Activated T-helper 17 cell treated with anti-CD3 and anti-CD28 coated beads, Interleukin-2, amount 50 U/mL, for 72 hours (primary cell): ENCODE data around the gene RBM19. TPM values are rescaled to one million over a fixed set of nuclear protein-coding genes. Genes with fewer than 3 reads are reported as not detected.

Experiments
- ATAC-seq: fragments of 150-1000 bp; cut with Tn5 transposase; replicated peaks from 2 replicates; pipeline ENCODE4 v1.10.0; 2021; ENCODE audit warnings: mild to moderate bottlenecking, moderate library complexity
- H3K27ac Mint-ChIP-seq: one replicate; pipeline ENCODE4 v1.8.0; 2022; ENCODE audit warnings: mixed read lengths
- H3K27me3 Mint-ChIP-seq: one replicate; pipeline ENCODE4 v1.8.0; 2022; ENCODE audit warnings: mixed read lengths
- H3K36me3 Mint-ChIP-seq: one replicate; pipeline ENCODE4 v1.8.0; 2022; ENCODE audit warnings: low read depth, mild to moderate bottlenecking, mixed read lengths
- H3K4me1 Mint-ChIP-seq: one replicate; pipeline ENCODE4 v1.8.0; 2022; ENCODE audit warnings: mixed read lengths
- H3K4me3 Mint-ChIP-seq: one replicate; pipeline ENCODE4 v1.8.0; 2022; ENCODE audit warnings: mild to moderate bottlenecking, mixed read lengths
- H3K9me3 Mint-ChIP-seq: one replicate; pipeline ENCODE4 v1.8.0; 2022; ENCODE audit warnings: mixed read lengths
- total RNA-seq, 2 donors: library from RNA; stranded (reverse); gene quantifications; one replicate each; pipeline ENCODE4 v1.2.3, GENCODE V29; 2022

Gene RBM19
- total RNA-seq, 2 donors from 2014 or later, result 66.7 to 73.3 TPM

DNA sequence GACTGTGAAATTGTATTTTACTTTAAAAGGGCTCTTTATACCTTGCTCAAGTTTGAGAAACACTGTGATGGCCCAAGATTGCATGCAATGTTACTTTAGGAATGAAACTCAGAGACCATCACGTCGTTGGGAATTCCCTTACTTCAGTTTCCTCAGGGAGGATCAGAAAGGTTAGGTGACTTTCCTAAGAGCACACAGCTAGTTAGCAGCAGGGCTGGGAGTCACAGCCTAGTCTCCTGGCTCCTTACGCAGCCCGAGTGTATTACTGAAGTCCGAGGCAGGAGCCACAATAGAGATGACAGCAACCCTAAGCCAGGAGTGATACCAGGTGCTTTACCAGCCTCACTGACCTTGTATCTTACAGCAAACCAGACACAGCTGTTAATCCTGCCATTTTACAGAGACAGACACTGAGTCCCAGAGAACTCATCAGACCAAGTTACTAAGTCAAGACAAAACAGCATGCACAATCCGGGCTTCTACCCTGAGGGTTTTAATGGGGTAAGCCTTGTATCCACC, 67.0 kb downstream of the RBM19 start:
- Mint-ChIP-seq H3K36me3 (peaks cover 68% of the 10 kb centered on the region), H3K9me3 (no peaks in the 10 kb centered on the region), H3K27me3 (no peaks in the 10 kb centered on the region), H3K27ac (no peak overlapping the region), H3K4me3 (no peak overlapping the region), H3K4me1 (peaks cover 8% of the 10 kb centered on the region)
- ATAC-seq, result no peak

DNA sequence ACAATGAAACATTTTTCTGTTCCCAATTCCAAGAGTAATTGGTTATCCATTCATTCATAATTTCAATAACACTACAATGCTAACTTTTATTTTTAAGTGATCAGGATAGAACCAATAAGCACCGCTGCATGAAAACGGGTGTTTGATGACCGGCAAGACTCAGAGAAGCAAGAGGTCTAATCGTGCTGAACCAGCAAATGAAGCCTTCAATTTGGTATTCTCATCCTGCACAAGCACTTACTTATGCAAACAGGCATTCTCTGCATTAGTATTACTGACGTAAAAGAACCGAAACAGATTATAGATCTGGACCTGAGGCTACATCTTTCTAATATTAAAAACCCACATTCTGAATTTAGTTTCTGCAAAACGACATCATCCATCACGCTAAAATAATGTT, 67.7 kb downstream of the RBM19 start:
- Mint-ChIP-seq H3K27ac (no peak overlapping the region), H3K27me3 (no peaks in the 10 kb centered on the region), H3K4me1 (peaks cover 7% of the 10 kb centered on the region), H3K36me3 (peaks cover 68% of the 10 kb centered on the region), H3K4me3 (no peak overlapping the region), H3K9me3 (no peaks in the 10 kb centered on the region)
- ATAC-seq, result no peak

DNA sequence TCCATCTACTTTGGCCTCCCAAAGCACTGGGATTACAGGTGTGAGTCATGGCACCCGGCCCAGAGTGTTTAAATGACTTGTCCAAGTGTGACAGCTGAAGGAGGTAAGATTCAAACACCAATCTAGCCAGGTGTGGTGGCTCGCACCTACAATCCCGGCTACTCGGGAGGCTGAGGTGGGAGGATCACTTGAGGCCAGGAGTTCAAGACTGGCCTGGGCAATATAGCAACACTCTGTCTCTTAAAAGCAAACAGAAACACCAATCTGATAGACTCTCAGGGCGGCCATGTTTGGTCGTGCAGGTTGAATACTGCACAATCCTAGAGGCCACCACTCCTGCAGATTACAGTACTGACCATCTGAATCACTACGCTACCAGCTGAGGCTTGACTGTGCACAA, 68.7 kb downstream of the RBM19 start:
- no peak overlapping the region for H3K4me3 Mint-ChIP-seq
- no peak for ATAC-seq
- H3K36me3 Mint-ChIP-seq, result peaks cover 65% of the 10 kb centered on the region
- H3K9me3 Mint-ChIP-seq, result no peaks in the 10 kb centered on the region
- H3K27me3 Mint-ChIP-seq, result no peaks in the 10 kb centered on the region
- H3K27ac Mint-ChIP-seq, result no peak overlapping the region
- H3K4me1 Mint-ChIP-seq, result peaks cover 5% of the 10 kb centered on the region

DNA sequence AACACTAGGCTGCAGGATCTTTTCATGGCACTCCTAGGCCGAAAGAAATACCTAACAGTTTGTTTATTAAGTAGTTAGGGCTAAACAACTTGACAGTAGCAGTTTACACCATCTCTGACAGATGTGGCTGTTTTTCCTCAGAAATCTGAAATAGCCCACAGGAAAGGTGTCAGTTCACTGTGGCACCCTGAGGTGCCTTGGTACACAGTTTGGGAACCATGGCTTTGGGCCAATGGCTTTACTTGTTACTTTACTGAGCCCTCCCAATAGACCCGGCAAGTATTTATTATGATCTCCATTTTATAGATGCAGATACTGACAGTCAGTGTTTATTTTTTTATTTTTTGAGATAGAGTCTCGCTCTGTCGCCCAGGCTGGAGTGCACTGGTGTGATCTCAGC, 69.3 kb downstream of the RBM19 start:
- no peak for ATAC-seq
- Mint-ChIP-seq H3K4me1 (peaks cover 8% of the 10 kb centered on the region), H3K27me3 (no peaks in the 10 kb centered on the region), H3K27ac (no peak overlapping the region), H3K9me3 (no peaks in the 10 kb centered on the region), H3K36me3 (peaks cover 65% of the 10 kb centered on the region), H3K4me3 (no peak overlapping the region)

DNA sequence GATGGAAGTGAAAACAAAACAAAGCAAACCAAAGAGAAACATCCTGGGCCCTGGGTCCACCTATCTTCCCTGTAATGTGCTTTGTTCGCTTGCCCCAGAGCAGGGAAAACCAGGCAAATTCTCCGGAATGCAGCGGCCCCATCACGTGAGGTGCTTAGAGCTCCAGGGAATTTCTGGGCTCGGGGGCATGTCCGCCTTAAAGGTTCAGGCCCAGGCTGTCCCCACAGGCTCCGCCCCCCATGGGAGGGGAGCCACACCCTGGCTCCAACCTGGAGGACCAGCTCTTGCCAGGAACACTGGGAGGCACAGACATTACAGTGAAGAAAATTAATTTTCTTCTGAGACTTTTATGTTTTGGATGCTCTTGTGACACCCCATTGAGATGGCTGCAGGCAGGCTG, 69.9 kb downstream of the RBM19 start:
- Mint-ChIP-seq H3K4me1 (peaks cover 8% of the 10 kb centered on the region), H3K4me3 (no peak overlapping the region), H3K27ac (no peak overlapping the region), H3K9me3 (no peaks in the 10 kb centered on the region), H3K27me3 (no peaks in the 10 kb centered on the region), H3K36me3 (peaks cover 65% of the 10 kb centered on the region)
- no peak for ATAC-seq

DNA sequence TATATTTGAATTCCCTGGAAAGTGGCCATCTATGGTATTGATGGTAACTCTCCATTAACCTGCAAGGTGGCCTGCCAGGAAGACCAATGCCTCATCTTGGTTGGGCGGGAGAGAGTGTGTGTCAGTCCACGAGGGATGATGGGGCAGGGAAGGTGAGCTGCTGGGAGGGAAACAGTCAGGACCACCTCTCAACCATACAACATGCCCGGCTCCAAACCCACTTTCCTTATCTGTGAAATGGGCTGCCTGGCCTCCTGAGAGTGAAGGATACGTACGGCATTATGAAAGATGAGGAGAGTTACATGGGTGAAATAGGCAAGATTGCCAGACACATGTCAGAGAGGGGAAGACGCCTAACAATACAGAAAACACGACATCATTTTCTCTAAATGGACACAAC, 70.9 kb downstream of the RBM19 start:
- Mint-ChIP-seq H3K27ac (no peak overlapping the region), H3K36me3 (peaks cover 70% of the 10 kb centered on the region), H3K27me3 (no peaks in the 10 kb centered on the region), H3K4me3 (no peak overlapping the region), H3K4me1 (peaks cover 8% of the 10 kb centered on the region), H3K9me3 (no peaks in the 10 kb centered on the region)
- ATAC-seq, result no peak

DNA sequence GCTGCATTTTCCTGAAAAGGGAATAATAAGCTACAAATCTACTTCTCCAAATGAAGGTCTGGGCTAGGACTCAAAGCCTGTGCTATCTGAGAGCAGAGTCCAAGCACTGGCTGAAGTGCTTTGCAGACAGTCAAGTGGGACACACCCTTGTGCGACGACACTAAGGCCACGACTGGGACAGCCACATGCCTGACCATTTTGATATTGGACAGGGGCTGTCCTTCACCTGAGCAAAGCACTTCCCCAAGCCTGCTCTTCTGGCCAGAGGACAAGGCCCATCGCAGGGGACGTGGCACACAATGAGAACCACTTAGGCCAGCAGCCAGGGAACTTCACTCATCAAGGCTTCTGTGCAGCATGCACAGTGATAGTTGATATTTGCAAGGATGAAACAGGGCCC, 71.4 kb downstream of the RBM19 start:
- no peaks in the 10 kb centered on the region for H3K9me3 Mint-ChIP-seq
- H3K27ac Mint-ChIP-seq, result no peak overlapping the region
- peaks cover 8% of the 10 kb centered on the region for H3K4me1 Mint-ChIP-seq
- ATAC-seq, result no peak
- H3K27me3 Mint-ChIP-seq, result no peaks in the 10 kb centered on the region
- peaks cover 75% of the 10 kb centered on the region for H3K36me3 Mint-ChIP-seq
- H3K4me3 Mint-ChIP-seq, result no peak overlapping the region

DNA sequence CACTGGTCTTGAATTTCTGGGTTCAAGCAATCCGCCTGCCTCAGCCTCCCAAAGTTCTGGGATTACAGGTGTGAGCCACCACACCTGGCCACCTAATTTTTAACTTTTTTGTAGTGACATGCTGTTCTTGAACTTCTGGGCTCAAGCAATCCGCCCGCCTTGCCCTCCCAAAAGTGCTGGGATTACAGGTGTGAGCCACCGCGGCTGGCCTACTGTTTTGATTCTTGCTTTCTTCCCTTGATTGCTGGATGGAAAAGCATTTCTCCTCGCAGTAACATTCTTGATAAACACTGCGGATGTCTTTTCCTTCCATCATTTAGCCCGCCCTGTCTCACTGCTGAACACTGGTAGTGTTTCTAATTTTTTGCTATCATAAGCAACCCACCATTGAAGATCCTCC, 72.9 kb downstream of the RBM19 start:
- Mint-ChIP-seq H3K27ac (no peak overlapping the region), H3K4me3 (no peak overlapping the region), H3K27me3 (no peaks in the 10 kb centered on the region), H3K36me3 (peaks cover 85% of the 10 kb centered on the region), H3K4me1 (peaks cover 8% of the 10 kb centered on the region), H3K9me3 (no peaks in the 10 kb centered on the region)
- no peak for ATAC-seq

DNA sequence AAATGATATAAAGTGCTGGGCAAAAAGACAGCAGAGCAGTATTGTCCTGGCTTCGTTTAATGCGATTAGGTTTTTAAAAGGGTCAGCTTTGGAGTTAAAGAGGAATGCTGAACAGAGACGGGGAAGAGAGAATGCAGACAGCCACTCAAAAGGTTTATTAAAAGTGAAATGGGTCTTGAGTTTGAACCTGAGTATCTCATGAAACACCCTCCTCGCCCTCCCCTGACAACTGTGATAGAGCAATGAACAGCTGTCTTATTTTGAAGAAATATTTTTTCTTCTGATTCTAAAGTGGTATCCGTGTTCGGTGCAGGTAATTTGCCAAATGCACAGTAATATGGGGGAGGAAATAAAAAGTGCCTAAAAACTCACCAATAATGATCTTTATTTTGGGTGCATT, 73.6 kb downstream of the RBM19 start:
- no peak for ATAC-seq
- H3K9me3 Mint-ChIP-seq, result no peaks in the 10 kb centered on the region
- no peak overlapping the region for H3K4me3 Mint-ChIP-seq
- no peaks in the 10 kb centered on the region for H3K27me3 Mint-ChIP-seq
- H3K4me1 Mint-ChIP-seq, result peaks cover 8% of the 10 kb centered on the region
- H3K36me3 Mint-ChIP-seq, result peaks cover 84% of the 10 kb centered on the region
- peak overlapping the region; percentile 70 for H3K27ac Mint-ChIP-seq

DNA sequence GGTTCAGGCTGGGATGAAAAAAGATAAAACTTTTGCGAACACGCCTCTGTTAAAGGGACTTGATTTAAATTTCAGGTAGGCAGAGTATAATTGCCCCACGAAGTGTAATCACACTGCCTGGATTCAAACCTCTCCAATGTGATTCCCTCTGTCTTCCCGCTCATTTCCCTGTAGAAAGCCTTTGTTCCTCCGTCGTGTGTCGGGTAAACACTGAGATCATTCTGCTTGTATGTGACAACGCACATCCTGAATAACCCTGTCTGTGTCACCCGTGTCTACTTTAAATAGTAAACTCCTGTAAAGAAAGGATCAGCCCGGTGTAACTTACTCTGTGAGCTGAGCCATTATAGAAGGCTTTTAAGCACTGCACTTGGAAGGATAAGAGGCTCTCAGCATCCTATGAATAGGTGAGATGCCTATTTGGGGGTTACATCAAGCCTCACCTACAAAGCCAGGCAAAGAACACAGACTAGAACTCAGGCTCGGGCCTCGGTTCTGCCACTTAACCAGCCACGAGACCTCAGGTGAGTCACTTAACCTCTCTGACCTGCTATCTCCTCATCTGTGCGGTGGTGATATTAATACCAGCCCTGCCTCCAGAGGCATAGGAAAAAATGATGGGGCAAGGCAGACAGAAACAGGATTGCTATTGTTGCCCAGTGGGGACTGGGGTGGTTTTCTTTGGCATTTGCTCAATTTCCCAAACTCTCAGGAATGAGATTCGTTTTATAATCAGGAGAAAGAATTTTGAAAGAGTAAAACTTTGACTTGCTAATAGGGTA, 74.2 kb downstream of the RBM19 start:
- H3K9me3 Mint-ChIP-seq, result no peaks in the 10 kb centered on the region
- H3K4me3 Mint-ChIP-seq, result no peak overlapping the region
- peak overlapping the region; percentile 70 for H3K27ac Mint-ChIP-seq
- H3K36me3 Mint-ChIP-seq, result peaks cover 83% of the 10 kb centered on the region
- no peaks in the 10 kb centered on the region for H3K27me3 Mint-ChIP-seq
- H3K4me1 Mint-ChIP-seq, result peaks cover 8% of the 10 kb centered on the region
- ATAC-seq, result peak; percentile 61

DNA sequence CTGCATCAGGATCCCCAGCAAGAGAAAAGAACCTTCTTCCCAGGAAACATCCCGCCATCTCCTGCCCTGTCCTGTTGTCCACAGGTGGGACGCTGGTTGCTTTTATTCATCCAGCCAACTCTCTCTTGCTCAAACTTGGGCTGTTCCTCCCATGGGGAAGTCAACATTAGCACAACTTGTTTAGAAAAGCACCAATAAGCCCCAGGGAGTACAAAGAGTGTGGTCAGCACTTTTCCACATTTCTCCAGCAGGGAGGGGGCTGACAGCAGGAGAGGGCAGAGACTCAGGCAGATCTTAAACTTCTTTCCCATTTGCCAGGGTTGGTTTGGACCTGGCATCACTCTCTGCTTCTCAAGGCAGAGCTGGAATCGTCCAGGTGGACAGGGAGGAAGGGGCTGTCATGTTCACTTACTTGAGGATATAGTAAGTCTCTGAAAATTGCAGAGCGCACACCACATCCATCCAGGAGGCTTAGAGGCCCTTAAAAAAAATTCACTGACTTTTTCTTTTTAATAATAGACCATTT, 74.9 kb downstream of the RBM19 start:
- no peak for ATAC-seq
- peaks cover 8% of the 10 kb centered on the region for H3K4me1 Mint-ChIP-seq
- no peaks in the 10 kb centered on the region for H3K9me3 Mint-ChIP-seq
- peaks cover 82% of the 10 kb centered on the region for H3K36me3 Mint-ChIP-seq
- H3K27ac Mint-ChIP-seq, result peak overlapping the region; percentile 70
- no peak overlapping the region for H3K4me3 Mint-ChIP-seq
- H3K27me3 Mint-ChIP-seq, result no peaks in the 10 kb centered on the region

DNA sequence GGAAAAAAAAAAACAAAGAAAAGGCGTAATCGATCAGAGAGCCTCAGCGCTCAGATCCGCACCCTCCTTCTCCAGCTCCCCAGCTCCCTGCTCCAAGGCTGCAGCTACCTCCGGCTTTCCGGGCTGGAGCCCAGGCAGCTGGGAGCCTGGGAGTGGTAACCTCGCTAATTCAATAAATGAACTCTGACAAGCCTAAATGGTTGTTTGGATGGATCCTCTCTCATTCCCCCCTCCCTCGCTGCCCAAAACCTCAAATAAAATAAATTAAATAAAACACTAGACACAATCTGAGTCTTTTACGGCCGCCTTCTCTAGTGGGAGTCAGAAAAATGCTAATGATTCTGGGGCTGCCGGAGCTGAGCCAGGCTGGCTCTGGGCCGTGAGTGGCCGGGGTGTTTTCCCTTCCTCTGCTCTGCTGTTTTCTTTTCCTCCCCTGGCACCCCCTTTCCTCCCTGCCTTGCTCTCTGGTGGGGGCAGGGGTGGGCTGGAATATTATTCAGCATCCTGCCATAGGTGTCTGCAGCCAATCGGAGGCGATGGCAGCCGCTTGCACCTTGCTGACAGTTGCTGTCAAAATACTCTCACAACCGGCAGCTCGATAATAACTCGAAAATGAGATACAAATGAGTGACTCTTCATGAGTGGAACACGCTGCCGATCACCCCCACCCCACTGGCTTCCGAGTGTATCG, 76.1 kb downstream of the RBM19 start:
- H3K4me1 Mint-ChIP-seq, result peaks cover 8% of the 10 kb centered on the region
- no peak overlapping the region for H3K27ac Mint-ChIP-seq
- ATAC-seq, result no peak
- no peak overlapping the region for H3K4me3 Mint-ChIP-seq
- no peaks in the 10 kb centered on the region for H3K9me3 Mint-ChIP-seq
- peaks cover 75% of the 10 kb centered on the region for H3K36me3 Mint-ChIP-seq
- no peaks in the 10 kb centered on the region for H3K27me3 Mint-ChIP-seq

DNA sequence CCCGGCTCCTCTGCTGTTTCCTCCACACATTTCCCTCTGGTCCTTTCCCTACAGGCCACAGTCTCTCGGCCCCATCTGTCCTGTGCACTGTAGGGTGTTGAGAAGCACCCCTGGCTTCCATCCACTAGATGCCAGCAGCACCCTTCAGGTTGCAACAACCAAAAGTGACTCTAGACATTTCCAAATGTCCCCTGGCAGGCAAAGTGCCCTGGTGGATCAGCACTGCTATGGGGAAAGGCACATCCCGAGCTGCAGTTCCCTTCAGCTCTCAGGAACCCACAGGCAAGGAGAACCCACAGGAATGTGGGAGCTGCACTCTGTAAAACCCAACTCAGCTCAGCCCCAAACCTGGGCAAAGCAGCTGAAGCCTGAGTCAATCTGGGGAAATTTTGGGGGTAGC, 77.0 kb downstream of the RBM19 start:
- Mint-ChIP-seq H3K27me3 (no peaks in the 10 kb centered on the region), H3K36me3 (peaks cover 77% of the 10 kb centered on the region), H3K27ac (no peak overlapping the region), H3K4me1 (peaks cover 8% of the 10 kb centered on the region), H3K4me3 (no peak overlapping the region), H3K9me3 (no peaks in the 10 kb centered on the region)
- ATAC-seq, result no peak

DNA sequence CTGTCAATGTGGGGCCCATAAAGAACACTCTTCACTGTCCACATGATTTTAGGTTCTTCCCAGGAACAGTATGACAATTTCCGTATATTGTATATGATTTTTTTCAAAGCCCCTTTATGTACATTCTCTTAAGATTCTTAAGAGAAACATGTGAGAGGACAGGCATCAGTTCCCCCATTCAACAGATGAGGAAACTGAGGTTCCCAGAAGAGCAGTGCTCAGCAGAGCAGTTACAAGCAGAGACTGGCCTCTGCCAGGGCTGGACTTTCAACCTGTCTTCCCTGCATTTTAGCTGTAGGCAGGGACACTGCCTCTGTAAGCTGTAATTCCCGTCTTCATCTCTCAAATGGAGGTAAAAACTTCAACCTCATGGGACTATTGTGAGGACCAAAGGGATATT, 77.7 kb downstream of the RBM19 start:
- H3K4me1 Mint-ChIP-seq, result peaks cover 6% of the 10 kb centered on the region
- H3K4me3 Mint-ChIP-seq, result no peak overlapping the region
- H3K9me3 Mint-ChIP-seq, result no peaks in the 10 kb centered on the region
- H3K36me3 Mint-ChIP-seq, result peaks cover 77% of the 10 kb centered on the region
- ATAC-seq, result no peak
- H3K27ac Mint-ChIP-seq, result no peak overlapping the region
- no peaks in the 10 kb centered on the region for H3K27me3 Mint-ChIP-seq

DNA sequence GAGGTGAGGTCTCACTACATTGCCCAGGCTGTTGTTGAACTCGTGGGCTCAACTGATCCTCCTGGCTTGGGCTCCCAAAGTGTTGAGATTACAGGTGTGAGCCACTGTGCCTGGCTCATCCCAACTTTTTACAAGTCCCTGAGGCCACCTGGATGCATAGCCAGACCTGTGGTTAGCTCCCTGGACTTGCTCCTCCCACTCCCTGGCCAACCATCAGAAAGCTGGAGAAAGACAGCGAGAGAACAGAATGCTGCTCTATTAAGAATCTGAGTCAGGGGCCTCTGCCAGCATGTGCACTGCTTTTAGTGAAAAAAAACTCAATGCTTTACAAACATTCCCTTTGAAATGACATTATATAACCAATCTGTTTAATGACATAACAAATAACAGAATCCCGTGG, 78.2 kb downstream of the RBM19 start:
- Mint-ChIP-seq H3K4me1 (peaks cover 4% of the 10 kb centered on the region), H3K36me3 (peaks cover 76% of the 10 kb centered on the region), H3K27me3 (no peaks in the 10 kb centered on the region), H3K9me3 (no peaks in the 10 kb centered on the region), H3K4me3 (no peak overlapping the region), H3K27ac (no peak overlapping the region)
- no peak for ATAC-seq
